ENCODE results near the gene APMAP. TPM values are rescaled to one million over a fixed set of nuclear protein-coding genes. Genes with fewer than 3 reads are reported as not detected.

The APMAP gene
- total and polyA plus RNA-seq, 9 of the 15 experiments (the other 6 are each of a cell fraction or from before 2014, with no cell fraction given), result 6.7 to 18.2 (median 14.4) TPM

GRCh38 chr20:24934101-24934661, 58.4 kb downstream of the APMAP start:
- no peaks in the 10 kb centered on the region for H3K79me2 ChIP-seq (ENCODE audit: control insufficient read depth, insufficient read depth, low read length)
- H3K4me1 ChIP-seq (replicated peaks in 1 of 2; ENCODE audit: control insufficient read depth in 2 of 2, insufficient read depth in 2 of 2, low read length in 2 of 2), result peaks cover 0 to 3% of the 10 kb centered on the region in 2 experiments; a peak in 1 of 5 replicates
- in situ Hi-C loops (cut with MboI), result no loop called here
- DNase-seq (ENCODE audit: extremely low read depth in 1 of 4, low spot score in 3 of 4) (no peak), ATAC-seq (no peak), FAIRE-seq (no peak)
- no peak overlapping the region for H3K9ac ChIP-seq (ENCODE audit: insufficient read depth in 1 of 2, low read depth in 2 of 2, low read length in 2 of 2)
- H3K9me3 ChIP-seq (replicated peaks; ENCODE audit: control insufficient read depth, insufficient read depth, low read depth, low read length), result no peaks in the 10 kb centered on the region
- no peak overlapping the region for H3K4me3 ChIP-seq
- no peak for TF ChIP-seq C11orf30 (IDR thresholded peaks at IDR 0.05; ENCODE audit: low read depth)
- no peak for TF ChIP-seq ZNF785 (CRISPR knock-in tag; IDR thresholded peaks at IDR 0.05)
- no peak for TF ChIP-seq ETV1 (tag; conservative IDR thresholded peaks at IDR 0.05; ENCODE audit: low read depth)
- no peak for TF ChIP-seq ZBTB17 (CRISPR knock-in tag; IDR thresholded peaks at IDR 0.05)
- no peak for TF ChIP-seq PTBP1 (IDR thresholded peaks at IDR 0.05; ENCODE audit: low read depth, low read length)
- TF ChIP-seq NKRF (IDR thresholded peaks at IDR 0.05; ENCODE audit: borderline replicate concordance), result no peak
- no peak for TF ChIP-seq ADNP (tag; IDR thresholded peaks at IDR 0.05)
- no peak for TF ChIP-seq EHMT2 (IDR thresholded peaks at IDR 0.05)
- TF ChIP-seq SMAD3 (CRISPR knock-in tag; conservative IDR thresholded peaks at IDR 0.05), result no peak
- TF ChIP-seq MED1 (CRISPR knock-in tag; IDR thresholded peaks at IDR 0.05; ENCODE audit: borderline replicate concordance), result no peak
- intact Hi-C loops (cut with micrococcal nuclease), result no loop called here
- no peaks in the 10 kb centered on the region for H3K36me3 ChIP-seq (ENCODE audit: control insufficient read depth, insufficient read depth, low read length)
- no peaks in the 10 kb centered on the region for H3K9me1 ChIP-seq (ENCODE audit: control insufficient read depth, insufficient read depth, low read length)
- no peak overlapping the region for H3K4me2 ChIP-seq (ENCODE audit: insufficient read depth, low read length)
- H4K20me1 ChIP-seq (replicated peaks; ENCODE audit: control insufficient read depth, insufficient read depth, low read length), result no peaks in the 10 kb centered on the region
- BruUV-seq (replicated peaks), result no TSS peak
- no peak overlapping the region for H2AFZ ChIP-seq (ENCODE audit: low read depth, low read length)
- WGBS (ENCODE audit: insufficient coverage, low coverage, missing lambda C conversion rate), result 3% methylated on average over 5 of the region's 9 CpGs
- H3K27me3 ChIP-seq (ENCODE audit: control insufficient read depth in 2 of 2, insufficient read depth in 2 of 2, low read length in 2 of 2), result no peaks in the 10 kb centered on the region; a peak in 1 of 5 replicates
- ChIA-PET CTCF (ENCODE audit: low intra/inter-chr PET ratio) (no interaction called here), POLR2A (no interaction called here)
- no peak overlapping the region for H3K27ac ChIP-seq (ENCODE audit: extremely low read depth, low read depth, low read length)

Measured in K562 (cell line).